Parathyroid adenoma (tissue), 2 donors: ENCODE data around the gene NDUFB4.
A peak's percentile ranks its signal among the peaks of the same experiment; 100 is the strongest.

Experiments
- H2AFZ ChIP-seq: fragments of 300-600 bp; sonication (generic); one replicate; pipeline ENCODE4 v1.7.0; 2017; ENCODE audit warnings: antibody characterized with exemption, mild to moderate bottlenecking
- H3K27ac ChIP-seq: fragments of 300-600 bp; sonication (generic); one replicate; pipeline ENCODE4 v1.7.0; 2017
- H3K27me3 ChIP-seq: fragments of 300-600 bp; sonication (generic); one replicate; pipeline ENCODE4 v1.7.0; 2017; ENCODE audit warnings: low read length; ENCODE audit not compliant: control insufficient read depth, insufficient read depth
- H3K36me3 ChIP-seq: fragments of 300-600 bp; sonication (generic); one replicate; pipeline ENCODE4 v1.7.0; 2017; ENCODE audit warnings: low read length; ENCODE audit not compliant: control insufficient read depth, insufficient read depth
- H3K4me1 ChIP-seq: fragments of 300-600 bp; sonication (generic); one replicate; pipeline ENCODE4 v1.7.0; 2017; ENCODE audit warnings: control low read depth
- H3K4me2 ChIP-seq: fragments of 300-600 bp; sonication (generic); one replicate; pipeline ENCODE4 v1.7.0; 2017; ENCODE audit warnings: low read length
- H3K4me3 ChIP-seq: fragments of 300-600 bp; sonication (generic); one replicate; pipeline ENCODE4 v1.7.0; 2017; ENCODE audit warnings: low read depth, low read length
- H3K79me2 ChIP-seq: fragments of 300-600 bp; sonication (generic); one replicate; pipeline ENCODE4 v1.7.0; 2017; ENCODE audit warnings: control low read depth
- H3K9ac ChIP-seq: fragments of 300-600 bp; sonication (generic); one replicate; pipeline ENCODE4 v1.7.0; 2017; ENCODE audit warnings: mild to moderate bottlenecking
- H3K9me3 ChIP-seq: fragments of 300-600 bp; sonication (generic); one replicate; pipeline ENCODE4 v1.7.0; 2017; ENCODE audit warnings: low read length; ENCODE audit not compliant: control insufficient read depth
- CTCF ChIP-seq: fragments of 300-600 bp; sonication (generic); IDR thresholded peaks from one replicate; pipeline ENCODE4 v1.7.0; 2017; ENCODE audit warnings: antibody characterized with exemption, mild to moderate bottlenecking
- donor health status: primary hyperparathyroidism.

Gene NDUFB4

GRCh38 chr3:120597445-120598049 lies 1.4 kb downstream of the NDUFB4 start:
- Histone ChIP-seq H3K4me1 (peaks cover 23% of the 10 kb centered on the region), H2AFZ (no peak overlapping the region), H3K4me3 (peak overlapping the region; percentile 58), H3K27ac (peak overlapping the region; percentile 9), H3K36me3 (no peaks in the 10 kb centered on the region), H3K79me2 (peaks cover 8% of the 10 kb centered on the region), H3K9ac (no peak overlapping the region), H3K9me3 (no peaks in the 10 kb centered on the region), H3K4me2 (peak overlapping the region; percentile 54), H3K27me3 (no peaks in the 10 kb centered on the region)
- TF ChIP-seq CTCF, result no peak

GRCh38 chr3:120599211-120599610 lies 3.1 kb downstream of the NDUFB4 start:
- no peak overlapping the region for H3K27ac ChIP-seq
- H3K9ac ChIP-seq, result no peak overlapping the region
- H3K79me2 ChIP-seq, result peaks cover 8% of the 10 kb centered on the region
- no peaks in the 10 kb centered on the region for H3K27me3 ChIP-seq
- peak overlapping the region; percentile 15 for H3K4me2 ChIP-seq
- peaks cover 26% of the 10 kb centered on the region for H3K4me1 ChIP-seq
- no peaks in the 10 kb centered on the region for H3K9me3 ChIP-seq
- no peak overlapping the region for H3K4me3 ChIP-seq
- TF ChIP-seq CTCF, result no peak
- no peaks in the 10 kb centered on the region for H3K36me3 ChIP-seq
- H2AFZ ChIP-seq, result no peak overlapping the region

- H3K36me3 ChIP-seq, result no peaks in the 10 kb centered on the region
Measured at GRCh38 chr3:120601554-120601953, 5.4 kb downstream of the NDUFB4 start.

GRCh38 chr3:120602682-120603081 lies 6.5 kb downstream of the NDUFB4 start:
- Histone ChIP-seq H2AFZ (no peak overlapping the region), H3K27me3 (no peaks in the 10 kb centered on the region), H3K9ac (no peak overlapping the region), H3K4me3 (no peak overlapping the region), H3K36me3 (no peaks in the 10 kb centered on the region), H3K4me1 (peaks cover 24% of the 10 kb centered on the region), H3K4me2 (no peak overlapping the region), H3K79me2 (peaks cover under 1% of the 10 kb centered on the region), H3K9me3 (no peaks in the 10 kb centered on the region), H3K27ac (no peak overlapping the region)
- TF ChIP-seq CTCF, result no peak

More at GRCh38 chr3:120601554-120601953, 5.4 kb downstream of the NDUFB4 start:
- Histone ChIP-seq H3K4me2 (no peak overlapping the region), H3K9ac (no peak overlapping the region), H2AFZ (no peak overlapping the region), H3K27ac (no peak overlapping the region), H3K4me3 (no peak overlapping the region), H3K9me3 (no peaks in the 10 kb centered on the region), H3K27me3 (no peaks in the 10 kb centered on the region), H3K4me1 (peaks cover 31% of the 10 kb centered on the region), H3K79me2 (peaks cover 8% of the 10 kb centered on the region)
- TF ChIP-seq CTCF, result no peak

- no peak for TF ChIP-seq CTCF
- no peaks in the 10 kb centered on the region for H3K27me3 ChIP-seq
- H3K4me1 ChIP-seq, result peaks cover 18% of the 10 kb centered on the region
- peak overlapping the region; percentile 36 for H3K4me2 ChIP-seq
- H3K79me2 ChIP-seq, result no peaks in the 10 kb centered on the region
- H3K9ac ChIP-seq, result no peak overlapping the region
- H2AFZ ChIP-seq, result no peak overlapping the region
- H3K27ac ChIP-seq, result no peak overlapping the region
- no peak overlapping the region for H3K4me3 ChIP-seq
- no peaks in the 10 kb centered on the region for H3K9me3 ChIP-seq
- H3K36me3 ChIP-seq, result no peaks in the 10 kb centered on the region
Measured at GRCh38 chr3:120604382-120604781, 8.2 kb downstream of the NDUFB4 start.
